GM12878 (cell line): Measurements from ENCODE around the gene KRTAP10-9. TPM values are rescaled to one million over a fixed set of nuclear protein-coding genes. Genes with fewer than 3 reads are reported as not detected.

ENCODE experiments used
- ATAC-seq: fragments of 200-7000 bp; cut with Tn5 transposase; 3 replicates; pipeline ENCODE4 v1.9.1; 2020; ENCODE audit warnings: mild to moderate bottlenecking, moderate library complexity
- BruUV-seq: library from RNA; stranded (reverse); fragments of 400-500 nt; replicated peaks from 2 replicates; lab custom pipeline; 2021; lab: Mats Ljungman, UMichigan
- CTCF ChIA-PET: fragments of 300-600 bp; sonication (Branson Sonifier 250); formaldehyde crosslinking; extraction: SDS; loops from one replicate; lab custom pipeline; 2021; ENCODE audit warnings: inconsistent platforms; lab: Yijun Ruan, JAX
- POLR2A ChIA-PET: fragments of 350-600 bp; formaldehyde crosslinking; extraction: SDS; loops from one replicate; lab custom pipeline; 2021; ENCODE audit warnings: inconsistent platforms; lab: Charles Lee
- RAD21 ChIA-PET: fragments of 300-600 bp; sonication (Branson Sonifier 250); formaldehyde crosslinking; loops from one replicate; lab custom pipeline; 2023; ENCODE audit warnings: antibody characterized with exemption; ENCODE audit not compliant: unreplicated experiment; lab: Charles Lee
- SMC1A ChIA-PET: fragments of 300-600 bp; sonication (Branson Sonifier 250); formaldehyde crosslinking; loops from one replicate; lab custom pipeline; 2023; ENCODE audit not compliant: unreplicated experiment, uncharacterized antibody; lab: Charles Lee
- DNase-seq: peaks from one replicate; pipeline ENCODE4 v3.0.0-alpha.2; 2011; ENCODE audit warnings: low read depth, low spot score
- FAIRE-seq: peaks from 3 replicates; lab custom pipeline; 2011; peaks lifted over from hg19 to GRCh38; lab: Jason Lieb, UNC
- H2AFZ ChIP-seq: 2 replicates; pipeline ENCODE4 v1.6.0; 2011; ENCODE audit warnings: low read depth, low read length, control low read depth; ENCODE audit not compliant: control insufficient read depth
- H3K27ac ChIP-seq: 2 replicates; pipeline ENCODE4 v1.5.1; 2011; ENCODE audit warnings: control low read depth; ENCODE audit not compliant: control insufficient read depth, insufficient read depth
- H3K27me3 ChIP-seq, 2 experiments: replicated peaks in 1 of 2; 2 replicates each; pipeline versions ENCODE4 v1.6.0 to v1.6.1; 2011; ENCODE audit warnings: low read length in 1 of 2; ENCODE audit not compliant: control insufficient read depth in 2 of 2, insufficient read depth in 2 of 2
- H3K36me3 ChIP-seq, 2 experiments: 2 replicates each; pipeline ENCODE4 v1.5.1; 2011; ENCODE audit warnings: low read length in 1 of 2; ENCODE audit not compliant: control insufficient read depth in 2 of 2, insufficient read depth in 2 of 2
- H3K4me1 ChIP-seq: 2 replicates; pipeline ENCODE4 v1.6.1; 2011; ENCODE audit warnings: mild to moderate bottlenecking, low read length, moderate library complexity, mixed read lengths; ENCODE audit not compliant: control insufficient read depth, insufficient read depth
- H3K4me2 ChIP-seq: 2 replicates; pipeline ENCODE4 v1.6.0; 2011; ENCODE audit warnings: control low read depth; ENCODE audit not compliant: control insufficient read depth, insufficient read depth
- H3K4me3 ChIP-seq: fragments of 200-600 bp; sonication (generic); 2 replicates; pipeline ENCODE4 v1.5.1; 2016
- H3K79me2 ChIP-seq: 2 replicates; pipeline ENCODE4 v1.6.0; 2011; ENCODE audit warnings: low read length; ENCODE audit not compliant: control insufficient read depth, insufficient read depth
- H3K9ac ChIP-seq: 2 replicates; pipeline ENCODE4 v1.8.0; 2011; ENCODE audit warnings: low read length, control low read depth, mixed read lengths; ENCODE audit not compliant: control insufficient read depth, insufficient read depth
- H3K9me3 ChIP-seq: replicated peaks from 3 replicates; pipeline ENCODE4 v1.5.1; 2011; ENCODE audit warnings: mild to moderate bottlenecking, low read length; ENCODE audit not compliant: control insufficient read depth, insufficient read depth
- H4K20me1 ChIP-seq: 2 replicates; pipeline ENCODE4 v1.6.0; 2011; ENCODE audit not compliant: control insufficient read depth, insufficient read depth
- ETV6 ChIP-seq, 2 experiments: fragments of 450-650 bp in 1 of 2; IDR thresholded peaks in 1 of 2; conservative IDR thresholded peaks in 1 of 2; 2 replicates each; pipeline ENCODE4 v1.6.1; 2014; ENCODE audit warnings: antibody characterized with exemption in 1 of 2, borderline replicate concordance in 1 of 2, low read depth in 1 of 2, mild to moderate bottlenecking in 1 of 2, moderate library complexity in 1 of 2
- HCFC1 ChIP-seq: fragments of 150-350 bp; IDR thresholded peaks from 2 replicates; pipeline ENCODE4 v1.6.1; 2014; ENCODE audit warnings: low read length
- PAX8 ChIP-seq: fragments of 450-650 bp; IDR thresholded peaks from 2 replicates; pipeline ENCODE4 v1.6.1; 2017; ENCODE audit warnings: mild to moderate bottlenecking, moderate library complexity
- SREBF1 ChIP-seq: IDR thresholded peaks from 2 replicates; pipeline ENCODE4 v1.6.1; 2012; ENCODE audit warnings: mild to moderate bottlenecking, low read length
- ZBED1 ChIP-seq: IDR thresholded peaks from 2 replicates; pipeline ENCODE4 v1.6.1; 2016; ENCODE audit warnings: borderline replicate concordance
- WGBS: methylation state at CpG from one replicate; pipeline ENCODE4 v1.1.6; 2016; ENCODE audit warnings: low lambda C conversion rate; ENCODE audit not compliant: insufficient replicate concordance, insufficient coverage; ENCODE audit errors: missing lambda C conversion rate; 5-methylcytosine and 5-hydroxymethylcytosine counted together
- in situ Hi-C: fragments of 300-500 bp; cut with MboI; formaldehyde crosslinking; loops from 9 replicates; pipeline ENCODE4 v1.14.3; 2018; ENCODE audit warnings: mixed read lengths
- intact Hi-C: fragments of 100-400 bp; cut with micrococcal nuclease; formaldehyde crosslinking; loops from one replicate; pipeline ENCODE4 v1.14.2; 2022; ENCODE audit not compliant: unreplicated experiment
- polyA plus RNA-seq, 11 experiments: library from polyadenylated mRNA; depleted of rRNA in 4 of 11; unstranded in 6 of 11; stranded (reverse) in 5 of 11; fragments of >200 nt; fragmentation: Nextera tagmentation in 4 of 11; fragmentation: Illumina TruSeq in 1 of 11; extraction: Ambion mirVana in 4 of 11; extraction: Trizol in 1 of 11; gene quantifications; 1 replicate in 1 of 11; 2 replicates in 10 of 11; pipeline versions ENCODE4 v1.2.1 to v1.2.3, GENCODE V29; 2011 to 2016; ENCODE audit warnings: inconsistent platforms in 2 of 11, missing spikeins in 2 of 11, low read depth in 1 of 11
- total RNA-seq, 4 experiments: library from RNA; depleted of rRNA in 3 of 4; stranded (reverse); fragments of >200 nt in 3 of 4; fragmentation: Illumina TruSeq in 1 of 4; extraction: Trizol in 1 of 4; gene quantifications; 2 replicates each; pipeline versions ENCODE4 v1.2.1 to v1.2.3, GENCODE V29; 2013 to 2021
- TF ChIP-seq, protein P1 (sequence below): fragments of 150-350 bp; IDR thresholded peaks from 2 replicates; pipeline ENCODE4 v1.6.1; 2016; ENCODE audit warnings: low read depth, low read length
- TF ChIP-seq, protein P2 (sequence below): fragments of 450-650 bp; formaldehyde crosslinking; IDR thresholded peaks from 2 replicates; pipeline ENCODE4 v1.4.0; 2022; ENCODE audit warnings: mild to moderate bottlenecking, moderate library complexity
- TF ChIP-seq, protein P3 (sequence below): fragments of 450-650 bp; IDR thresholded peaks from 2 replicates; pipeline ENCODE4 v1.6.1; 2017; ENCODE audit warnings: mild to moderate bottlenecking, low read depth, inconsistent platforms; ENCODE audit not compliant: poor library complexity, severe bottlenecking
- TF ChIP-seq, protein P4 (sequence below): fragments of 450-650 bp; conservative IDR thresholded peaks from 2 replicates; pipeline ENCODE4 v1.6.1; 2017; ENCODE audit warnings: mild to moderate bottlenecking, moderate library complexity

Gene KRTAP10-9
- total and polyA plus RNA-seq, 10 of the 15 experiments (the other 5 are each of a cell fraction or from before 2014, with no cell fraction given): not detected

DNA sequence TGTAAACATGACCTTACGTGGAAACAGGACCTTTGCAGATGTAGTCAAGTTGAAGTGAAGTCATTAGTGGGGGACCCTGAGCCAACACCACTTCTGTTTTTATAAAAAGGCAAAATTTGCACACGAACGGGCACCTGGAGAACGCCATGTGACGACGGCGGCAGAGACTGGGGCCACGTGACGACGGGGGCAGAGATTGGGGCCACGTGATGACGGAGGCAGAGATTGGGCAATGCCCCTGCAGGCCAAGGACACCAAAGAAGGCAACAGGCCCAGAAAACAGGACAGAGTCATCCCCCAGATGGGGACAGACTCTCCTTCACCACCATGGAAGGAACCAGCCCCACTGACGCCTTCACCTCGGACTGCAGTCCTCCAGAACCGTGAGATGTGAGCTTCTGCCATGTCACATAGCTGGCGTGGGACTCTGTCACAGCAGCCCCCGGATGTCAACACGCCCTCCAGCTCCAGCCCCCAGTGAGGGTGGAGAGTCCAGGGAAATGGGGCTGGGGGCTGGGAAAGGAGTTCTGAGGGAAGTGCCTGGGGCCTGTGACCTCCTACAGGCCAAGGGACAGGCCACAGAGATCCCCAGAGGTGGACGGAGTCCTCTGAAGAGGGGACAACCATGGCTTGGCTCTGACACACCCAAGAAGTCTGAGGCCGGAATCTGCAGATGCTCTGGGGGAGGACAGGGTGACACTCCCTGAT, 23.5 kb downstream of the KRTAP10-9 start (continued):
- TF ChIP-seq, protein P1, sequence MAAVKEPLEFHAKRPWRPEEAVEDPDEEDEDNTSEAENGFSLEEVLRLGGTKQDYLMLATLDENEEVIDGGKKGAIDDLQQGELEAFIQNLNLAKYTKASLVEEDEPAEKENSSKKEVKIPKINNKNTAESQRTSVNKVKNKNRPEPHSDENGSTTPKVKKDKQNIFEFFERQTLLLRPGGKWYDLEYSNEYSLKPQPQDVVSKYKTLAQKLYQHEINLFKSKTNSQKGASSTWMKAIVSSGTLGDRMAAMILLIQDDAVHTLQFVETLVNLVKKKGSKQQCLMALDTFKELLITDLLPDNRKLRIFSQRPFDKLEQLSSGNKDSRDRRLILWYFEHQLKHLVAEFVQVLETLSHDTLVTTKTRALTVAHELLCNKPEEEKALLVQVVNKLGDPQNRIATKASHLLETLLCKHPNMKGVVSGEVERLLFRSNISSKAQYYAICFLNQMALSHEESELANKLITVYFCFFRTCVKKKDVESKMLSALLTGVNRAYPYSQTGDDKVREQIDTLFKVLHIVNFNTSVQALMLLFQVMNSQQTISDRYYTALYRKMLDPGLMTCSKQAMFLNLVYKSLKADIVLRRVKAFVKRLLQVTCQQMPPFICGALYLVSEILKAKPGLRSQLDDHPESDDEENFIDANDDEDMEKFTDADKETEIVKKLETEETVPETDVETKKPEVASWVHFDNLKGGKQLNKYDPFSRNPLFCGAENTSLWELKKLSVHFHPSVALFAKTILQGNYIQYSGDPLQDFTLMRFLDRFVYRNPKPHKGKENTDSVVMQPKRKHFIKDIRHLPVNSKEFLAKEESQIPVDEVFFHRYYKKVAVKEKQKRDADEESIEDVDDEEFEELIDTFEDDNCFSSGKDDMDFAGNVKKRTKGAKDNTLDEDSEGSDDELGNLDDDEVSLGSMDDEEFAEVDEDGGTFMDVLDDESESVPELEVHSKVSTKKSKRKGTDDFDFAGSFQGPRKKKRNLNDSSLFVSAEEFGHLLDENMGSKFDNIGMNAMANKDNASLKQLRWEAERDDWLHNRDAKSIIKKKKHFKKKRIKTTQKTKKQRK: no peak

DNA sequence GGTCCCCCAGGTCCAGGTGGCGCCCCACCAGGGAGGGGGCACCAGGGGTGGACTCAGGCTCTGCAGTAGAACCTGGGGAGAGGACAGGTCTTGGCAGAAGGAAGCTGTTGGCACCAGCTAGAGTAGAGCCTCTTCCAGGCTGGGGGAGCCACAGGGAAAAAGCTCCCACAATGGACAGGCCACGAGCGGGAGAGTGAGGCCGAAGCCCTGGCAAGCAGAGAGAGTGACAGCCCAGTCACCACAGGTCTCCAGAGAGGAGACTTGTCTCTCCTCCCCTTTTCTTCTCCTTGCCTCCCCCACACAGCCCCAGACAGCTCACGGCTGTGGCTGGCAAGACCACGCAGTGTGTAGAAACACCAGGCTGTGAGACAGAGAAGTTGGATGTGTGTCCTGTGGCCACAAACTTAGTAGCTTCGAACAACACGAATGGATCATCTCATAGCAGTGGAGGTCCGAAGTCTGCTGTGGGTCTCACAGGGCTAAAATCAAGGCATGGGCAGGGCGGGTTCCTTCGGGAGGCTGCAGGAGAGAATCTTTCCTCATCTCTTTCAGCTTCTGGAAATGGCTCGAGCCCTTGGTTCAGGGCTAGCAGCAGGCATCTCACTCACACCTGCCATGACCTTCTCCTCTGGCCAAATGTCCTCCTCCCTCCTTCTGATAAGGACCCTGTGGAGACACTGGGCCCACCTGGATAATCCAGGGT, 24.2 kb downstream of the KRTAP10-9 start:
- no peaks in the 10 kb centered on the region for H3K36me3 ChIP-seq
- WGBS: 14% methylated on average over 12 of the region's 12 CpGs
- H3K9ac ChIP-seq: no peak overlapping the region
- ATAC-seq (no peak), DNase-seq (no peak), FAIRE-seq (no peak)
- no peak overlapping the region for H3K4me3 ChIP-seq
- no TSS peak for BruUV-seq
- SMC1A ChIA-PET: no interaction called here
- in situ Hi-C loops: no loop called here
- no peaks in the 10 kb centered on the region; the same call in 2 of the 3 replicates for H3K9me3 ChIP-seq
- no peaks in the 10 kb centered on the region for H3K79me2 ChIP-seq
- H3K4me1 ChIP-seq: no peaks in the 10 kb centered on the region
- RAD21 ChIA-PET: no interaction called here
- CTCF ChIA-PET: no interaction called here
- no peaks in the 10 kb centered on the region for H3K27me3 ChIP-seq
- H2AFZ ChIP-seq: no peak overlapping the region
- H4K20me1 ChIP-seq: no peaks in the 10 kb centered on the region
- no peak overlapping the region for H3K4me2 ChIP-seq
- POLR2A ChIA-PET: interaction anchor here (0.5 kb wide), 1 partner anchor 54 kb away, joined by 3 read pairs; no protein-coding TSS in a partner anchor
- intact Hi-C loops: no loop called here
- no peak overlapping the region for H3K27ac ChIP-seq
- no peak for TF ChIP-seq ZBED1
- TF ChIP-seq, protein P2, sequence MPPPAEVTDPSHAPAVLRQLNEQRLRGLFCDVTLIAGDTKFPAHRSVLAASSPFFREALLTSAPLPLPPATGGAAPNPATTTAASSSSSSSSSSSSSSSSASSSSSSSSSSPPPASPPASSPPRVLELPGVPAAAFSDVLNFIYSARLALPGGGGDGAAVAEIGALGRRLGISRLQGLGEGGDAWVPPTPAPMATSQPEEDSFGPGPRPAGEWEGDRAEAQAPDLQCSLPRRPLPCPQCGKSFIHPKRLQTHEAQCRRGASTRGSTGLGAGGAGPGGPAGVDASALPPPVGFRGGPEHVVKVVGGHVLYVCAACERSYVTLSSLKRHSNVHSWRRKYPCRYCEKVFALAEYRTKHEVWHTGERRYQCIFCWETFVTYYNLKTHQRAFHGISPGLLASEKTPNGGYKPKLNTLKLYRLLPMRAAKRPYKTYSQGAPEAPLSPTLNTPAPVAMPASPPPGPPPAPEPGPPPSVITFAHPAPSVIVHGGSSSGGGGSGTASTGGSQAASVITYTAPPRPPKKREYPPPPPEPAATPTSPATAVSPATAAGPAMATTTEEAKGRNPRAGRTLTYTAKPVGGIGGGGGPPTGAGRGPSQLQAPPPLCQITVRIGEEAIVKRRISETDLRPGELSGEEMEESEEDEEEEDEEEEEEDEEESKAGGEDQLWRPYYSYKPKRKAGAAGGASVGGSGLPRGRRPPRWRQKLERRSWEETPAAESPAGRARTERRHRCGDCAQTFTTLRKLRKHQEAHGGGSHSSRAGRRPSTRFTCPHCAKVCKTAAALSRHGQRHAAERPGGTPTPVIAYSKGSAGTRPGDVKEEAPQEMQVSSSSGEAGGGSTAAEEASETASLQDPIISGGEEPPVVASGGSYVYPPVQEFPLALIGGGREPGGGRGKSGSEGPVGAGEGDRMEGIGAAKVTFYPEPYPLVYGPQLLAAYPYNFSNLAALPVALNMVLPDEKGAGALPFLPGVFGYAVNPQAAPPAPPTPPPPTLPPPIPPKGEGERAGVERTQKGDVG (CRISPR knock-in tag): no peak
- TF ChIP-seq HCFC1: no peak
- TF ChIP-seq PAX8: no peak
- TF ChIP-seq ETV6 (conservative IDR thresholded peaks at IDR 0.05 in 1 of 2, IDR thresholded peaks at IDR 0.05 in 1 of 2; ENCODE audit: borderline replicate concordance in 1 of 2, low read depth in 1 of 2): no peak
- no peak for TF ChIP-seq SREBF1
- TF ChIP-seq, protein P3, sequence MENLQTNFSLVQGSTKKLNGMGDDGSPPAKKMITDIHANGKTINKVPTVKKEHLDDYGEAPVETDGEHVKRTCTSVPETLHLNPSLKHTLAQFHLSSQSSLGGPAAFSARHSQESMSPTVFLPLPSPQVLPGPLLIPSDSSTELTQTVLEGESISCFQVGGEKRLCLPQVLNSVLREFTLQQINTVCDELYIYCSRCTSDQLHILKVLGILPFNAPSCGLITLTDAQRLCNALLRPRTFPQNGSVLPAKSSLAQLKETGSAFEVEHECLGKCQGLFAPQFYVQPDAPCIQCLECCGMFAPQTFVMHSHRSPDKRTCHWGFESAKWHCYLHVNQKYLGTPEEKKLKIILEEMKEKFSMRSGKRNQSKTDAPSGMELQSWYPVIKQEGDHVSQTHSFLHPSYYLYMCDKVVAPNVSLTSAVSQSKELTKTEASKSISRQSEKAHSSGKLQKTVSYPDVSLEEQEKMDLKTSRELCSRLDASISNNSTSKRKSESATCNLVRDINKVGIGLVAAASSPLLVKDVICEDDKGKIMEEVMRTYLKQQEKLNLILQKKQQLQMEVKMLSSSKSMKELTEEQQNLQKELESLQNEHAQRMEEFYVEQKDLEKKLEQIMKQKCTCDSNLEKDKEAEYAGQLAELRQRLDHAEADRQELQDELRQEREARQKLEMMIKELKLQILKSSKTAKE: no peak
- TF ChIP-seq, protein P4, sequence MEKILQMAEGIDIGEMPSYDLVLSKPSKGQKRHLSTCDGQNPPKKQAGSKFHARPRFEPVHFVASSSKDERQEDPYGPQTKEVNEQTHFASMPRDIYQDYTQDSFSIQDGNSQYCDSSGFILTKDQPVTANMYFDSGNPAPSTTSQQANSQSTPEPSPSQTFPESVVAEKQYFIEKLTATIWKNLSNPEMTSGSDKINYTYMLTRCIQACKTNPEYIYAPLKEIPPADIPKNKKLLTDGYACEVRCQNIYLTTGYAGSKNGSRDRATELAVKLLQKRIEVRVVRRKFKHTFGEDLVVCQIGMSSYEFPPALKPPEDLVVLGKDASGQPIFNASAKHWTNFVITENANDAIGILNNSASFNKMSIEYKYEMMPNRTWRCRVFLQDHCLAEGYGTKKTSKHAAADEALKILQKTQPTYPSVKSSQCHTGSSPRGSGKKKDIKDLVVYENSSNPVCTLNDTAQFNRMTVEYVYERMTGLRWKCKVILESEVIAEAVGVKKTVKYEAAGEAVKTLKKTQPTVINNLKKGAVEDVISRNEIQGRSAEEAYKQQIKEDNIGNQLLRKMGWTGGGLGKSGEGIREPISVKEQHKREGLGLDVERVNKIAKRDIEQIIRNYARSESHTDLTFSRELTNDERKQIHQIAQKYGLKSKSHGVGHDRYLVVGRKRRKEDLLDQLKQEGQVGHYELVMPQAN: no peak
